IMR-90 (cell line): ENCODE data around the gene TUBA8. TPM values are rescaled to one million over a fixed set of nuclear protein-coding genes. Genes with fewer than 3 reads are reported as not detected.

Experiments used
- ATAC-seq: fragments of 200-7000 bp; cut with Tn5 transposase; 2 replicates; pipeline ENCODE4 v1.9.1; 2020; ENCODE audit warnings: low read depth, mild to moderate bottlenecking, moderate library complexity
- BruUV-seq: library from RNA; stranded (reverse); fragments of 400-500 nt; replicated peaks from 2 replicates; lab custom pipeline; 2021; lab: Mats Ljungman, UMichigan
- CTCF ChIA-PET: fragments of 300-600 bp; formaldehyde crosslinking; extraction: SDS; loops from one replicate; lab custom pipeline; 2021; ENCODE audit warnings: antibody characterized with exemption; lab: Yijun Ruan, JAX
- POLR2A ChIA-PET: fragments of 300-600 bp; sonication (Branson Sonifier 250); formaldehyde crosslinking; loops from one replicate; lab custom pipeline; 2022; ENCODE audit warnings: antibody characterized with exemption; ENCODE audit not compliant: unreplicated experiment; lab: Charles Lee
- DNase-seq: peaks from one replicate; pipeline ENCODE4 v3.0.0; 2013
- H2AFZ ChIP-seq: replicated peaks from 2 replicates; pipeline ENCODE3; 2013; ENCODE audit warnings: low read length, mild to moderate bottlenecking; ENCODE audit not compliant: poor library complexity
- H2AK5ac ChIP-seq: 2 replicates; pipeline ENCODE4 v1.6.1; 2013; ENCODE audit warnings: low read depth, low read length, inconsistent platforms
- H2AK9ac ChIP-seq: replicated peaks from 2 replicates; pipeline ENCODE3; 2013; ENCODE audit warnings: mild to moderate bottlenecking, low read depth, low read length, moderate library complexity; ENCODE audit not compliant: poor library complexity
- H2BK120ac ChIP-seq: 2 replicates; pipeline ENCODE4 v1.6.1; 2013; ENCODE audit warnings: low read depth, low read length, inconsistent platforms
- H2BK15ac ChIP-seq: 3 replicates; pipeline ENCODE4 v1.6.1; 2013; ENCODE audit warnings: low read depth, low read length, inconsistent platforms
- H2BK20ac ChIP-seq: 2 replicates; pipeline ENCODE4 v1.6.1; 2013; ENCODE audit warnings: low read depth, mild to moderate bottlenecking, inconsistent platforms, low read length, moderate library complexity
- H2BK5ac ChIP-seq: 2 replicates; pipeline ENCODE4 v1.6.1; 2013; ENCODE audit warnings: mild to moderate bottlenecking, low read depth, low read length, inconsistent platforms; ENCODE audit not compliant: poor library complexity, severe bottlenecking
- H3K14ac ChIP-seq: replicated peaks from 2 replicates; pipeline ENCODE4 v1.6.1; 2013; ENCODE audit warnings: low read depth, low read length, inconsistent platforms
- H3K18ac ChIP-seq: 2 replicates; pipeline ENCODE4 v1.6.1; 2013; ENCODE audit warnings: low read depth, low read length, control low read depth
- H3K23ac ChIP-seq: 2 replicates; pipeline ENCODE4 v1.6.1; 2013; ENCODE audit warnings: low read depth, low read length, inconsistent platforms
- H3K27ac ChIP-seq: 2 replicates; pipeline ENCODE4 v1.5.1; 2013; ENCODE audit warnings: mild to moderate bottlenecking, control low read depth, low read length; ENCODE audit not compliant: insufficient read depth
- H3K27me3 ChIP-seq: 2 replicates; pipeline ENCODE4 v1.6.1; 2013; ENCODE audit warnings: low read length; ENCODE audit not compliant: control insufficient read depth, insufficient read depth
- H3K36me3 ChIP-seq: 2 replicates; pipeline ENCODE4 v1.6.1; 2013; ENCODE audit warnings: low read length, mixed read lengths; ENCODE audit not compliant: control insufficient read depth, insufficient read depth
- H3K4ac ChIP-seq: 2 replicates; pipeline ENCODE4 v1.6.1; 2013; ENCODE audit warnings: low read depth, low read length, inconsistent platforms
- H3K4me1 ChIP-seq: 2 replicates; pipeline ENCODE4 v1.6.1; 2013; ENCODE audit warnings: low read length, mixed read lengths; ENCODE audit not compliant: control insufficient read depth, insufficient read depth
- H3K4me2 ChIP-seq: 2 replicates; pipeline ENCODE4 v1.6.1; 2013; ENCODE audit warnings: low read depth, mild to moderate bottlenecking, control low read depth, low read length, moderate library complexity
- H3K4me3 ChIP-seq: 2 replicates; pipeline ENCODE4 v1.5.1; 2013; ENCODE audit warnings: low read depth, mild to moderate bottlenecking, control low read depth, low read length, moderate library complexity; ENCODE audit not compliant: insufficient read depth
- H3K56ac ChIP-seq: 2 replicates; pipeline ENCODE4 v1.6.1; 2013; ENCODE audit warnings: low read length, inconsistent platforms; ENCODE audit not compliant: insufficient read depth; ENCODE audit errors: extremely low read depth
- H3K79me1 ChIP-seq, 2 experiments: 2 replicates each; pipeline ENCODE4 v1.6.1; 2013; ENCODE audit warnings: low read length in 2 of 2, inconsistent platforms in 1 of 2, low read depth in 1 of 2
- H3K9ac ChIP-seq: 2 replicates; pipeline ENCODE4 v1.6.1; 2013; ENCODE audit warnings: low read depth, low read length, control low read depth
- H3K9me1 ChIP-seq: 2 replicates; pipeline ENCODE4 v1.6.1; 2013; ENCODE audit warnings: low read length, inconsistent platforms; ENCODE audit not compliant: insufficient read depth
- H3K9me3 ChIP-seq: 2 replicates; pipeline ENCODE4 v1.6.1; 2013; ENCODE audit warnings: low read length; ENCODE audit not compliant: control insufficient read depth, insufficient read depth
- H4K20me1 ChIP-seq: 2 replicates; pipeline ENCODE4 v1.6.1; 2013; ENCODE audit warnings: low read length, inconsistent platforms; ENCODE audit not compliant: insufficient read depth
- H4K5ac ChIP-seq: 2 replicates; pipeline ENCODE4 v1.6.1; 2013; ENCODE audit warnings: mild to moderate bottlenecking, low read depth, low read length, control low read depth
- H4K8ac ChIP-seq, 2 experiments: 2 replicates each; pipeline ENCODE4 v1.6.1; 2013; ENCODE audit warnings: low read depth in 2 of 2, low read length in 2 of 2, control low read depth in 1 of 2, inconsistent platforms in 1 of 2
- H4K91ac ChIP-seq: 2 replicates; pipeline ENCODE4 v1.6.1; 2013; ENCODE audit warnings: low read depth, low read length, inconsistent platforms; ENCODE audit not compliant: insufficient read depth
- CHD1 ChIP-seq: IDR thresholded peaks from 2 replicates; pipeline ENCODE4 v1.6.1; 2012; ENCODE audit warnings: low read depth, low read length, improper control_type of control experiment
- MAFK ChIP-seq: IDR thresholded peaks from 2 replicates; pipeline ENCODE4 v1.6.1; 2012; ENCODE audit warnings: low read depth, low read length, improper control_type of control experiment
- MAZ ChIP-seq: IDR thresholded peaks from 2 replicates; pipeline ENCODE4 v1.6.1; 2012; ENCODE audit warnings: low read depth, mild to moderate bottlenecking, low read length, improper control_type of control experiment, moderate library complexity, borderline replicate concordance
- RCOR1 ChIP-seq: IDR thresholded peaks from 2 replicates; pipeline ENCODE4 v1.6.1; 2012; ENCODE audit warnings: mild to moderate bottlenecking, low read length, improper control_type of control experiment; ENCODE audit not compliant: insufficient replicate concordance
- USF2 ChIP-seq: fragments of 150-350 bp; IDR thresholded peaks from 2 replicates; pipeline ENCODE4 v1.6.1; 2017; ENCODE audit warnings: mild to moderate bottlenecking, antibody characterized with exemption, low read length, low read depth
- WGBS, 2 experiments: methylation state at CpG; one replicate each; pipeline versions ENCODE4 v1.1.5 to v1.1.7; 2013; ENCODE audit warnings: missing lambda C conversion rate in 2 of 2; ENCODE audit not compliant: insufficient read length in 1 of 2; ENCODE audit errors: extremely low coverage in 2 of 2; 5-methylcytosine and 5-hydroxymethylcytosine counted together
- dilution Hi-C: fragments of 300-500 bp; cut with HindIII; formaldehyde crosslinking; loops from one replicate; pipeline ENCODE4 v1.14.3; 2018; ENCODE audit warnings: low sequenced_read_pairs; ENCODE audit not compliant: unreplicated experiment
- in situ Hi-C: fragments of 300-500 bp; cut with MboI; formaldehyde crosslinking; loops from 3 replicates; pipeline ENCODE4 v1.14.3; 2019; ENCODE audit warnings: low sequenced_read_pairs, inconsistent platforms, mixed read lengths
- intact Hi-C: fragments of 100-400 bp; cut with micrococcal nuclease; formaldehyde crosslinking; loops from 2 replicates; pipeline ENCODE4 v1.10.0; 2022
- polyA plus RNA-seq, 3 experiments: library from polyadenylated mRNA; depleted of rRNA; stranded (reverse); fragments of >200 nt; gene quantifications; 2 replicates each; pipeline ENCODE4 v1.2.3, GENCODE V29; 2012; ENCODE audit warnings: low replicate concordance in 1 of 3
- total RNA-seq: library from RNA; depleted of rRNA; stranded (reverse); fragments of >200 nt; gene quantifications from 2 replicates; pipeline ENCODE4 v1.2.3, GENCODE V29; 2012

TUBA8 gene
- total and polyA plus RNA-seq, 2 of the 4 experiments (the other 2 are of a cell fraction): 1.4 to 2.2 TPM

DNA sequence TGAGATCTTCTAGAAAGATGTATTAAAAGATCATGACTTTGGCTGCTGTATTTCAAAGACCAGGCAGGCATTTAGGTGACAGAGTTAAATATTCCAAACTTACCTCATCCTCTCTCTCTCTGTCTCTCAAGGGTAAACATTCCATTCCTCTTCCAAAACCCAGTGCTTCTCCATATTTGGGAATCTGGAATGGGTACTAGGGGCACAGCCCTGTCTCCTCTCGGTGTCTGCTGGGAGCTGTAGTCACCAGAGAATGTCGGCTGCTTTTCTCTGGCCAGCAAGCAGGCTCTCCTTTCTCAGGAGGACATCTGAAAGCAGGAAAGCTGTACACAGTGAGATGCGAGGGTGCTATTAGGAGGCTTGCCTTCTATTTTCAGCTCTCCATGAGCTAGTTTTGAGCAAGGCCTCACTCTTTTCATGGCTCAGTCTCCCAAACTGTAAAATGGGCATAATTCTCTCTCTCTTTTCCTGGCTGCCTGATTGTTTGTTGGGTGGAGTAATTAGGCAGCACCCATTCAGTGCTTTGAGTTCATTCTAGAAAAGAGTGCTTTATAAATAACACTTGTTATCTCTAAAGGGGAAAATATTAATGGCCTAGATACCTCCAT lies 42.1 kb upstream of the TUBA8 start:
- peak overlapping the region; percentile 36 for H3K56ac ChIP-seq
- no peaks in the 10 kb centered on the region for H3K79me1 ChIP-seq
- no peaks in the 10 kb centered on the region for H3K9me3 ChIP-seq
- H4K91ac ChIP-seq: peak overlapping the region; percentile 87
- dilution Hi-C loops: no loop called here
- H3K36me3 ChIP-seq: no peaks in the 10 kb centered on the region
- no CpG with 5 or more reads among the region's 3 CpGs for WGBS, 2 experiments
- H3K27me3 ChIP-seq: no peaks in the 10 kb centered on the region
- no peak overlapping the region for H2BK5ac ChIP-seq
- intact Hi-C loops: no loop called here
- H4K8ac ChIP-seq: peak overlapping the region; percentile 81 to 94
- peak overlapping the region; percentile 80 for H3K14ac ChIP-seq
- peak overlapping the region; percentile 11 for H2AK9ac ChIP-seq
- H4K5ac ChIP-seq: peak overlapping the region; percentile 37; the same call in 1 of the 2 replicates
- peak overlapping the region; percentile 60 for H2BK20ac ChIP-seq
- ChIA-PET POLR2A (no interaction called here), CTCF (interaction anchor here (1.7 kb wide), 1 partner anchor 158 kb away, joined by 4 read pairs; no protein-coding TSS in a partner anchor)
- no peak overlapping the region for H3K4me3 ChIP-seq
- H3K9ac ChIP-seq: peak overlapping the region; percentile 49; the same call in 1 of the 2 replicates
- peak overlapping the region; percentile 69 for H2BK120ac ChIP-seq
- TF ChIP-seq CHD1: no peak
- TF ChIP-seq RCOR1: peak; percentile 35
- no peak for TF ChIP-seq USF2
- TF ChIP-seq MAZ: no peak
- no peak for TF ChIP-seq MAFK
- no peaks in the 10 kb centered on the region for H4K20me1 ChIP-seq
- H3K9me1 ChIP-seq: peaks cover 6% of the 10 kb centered on the region; the same call in 1 of the 2 replicates
- H2AK5ac ChIP-seq: peak overlapping the region; percentile 51
- H2BK15ac ChIP-seq: peak overlapping the region; percentile 78; the same call in 2 of the 3 replicates
- peaks cover 4% of the 10 kb centered on the region for H3K4me1 ChIP-seq
- H3K18ac ChIP-seq: peak overlapping the region; percentile 50
- peak overlapping the region; percentile 81; the same call in 1 of the 2 replicates for H3K23ac ChIP-seq
- 0 out of 2 replicates have a peak overlapping the region, but pooled peaks have one; percentile 21 for H3K27ac ChIP-seq
- no peak overlapping the region for H3K4me2 ChIP-seq
- ATAC-seq: peak; percentile 89
- peak overlapping the region; percentile 78 for H2AFZ ChIP-seq
- no TSS peak for BruUV-seq
- H3K4ac ChIP-seq: peak overlapping the region; percentile 69
- DNase-seq: peak; percentile 44
- in situ Hi-C loops: loop anchor here (5.0 to 25.0 kb wide), 3 partner anchors 76 to 506 kb away; partner anchors contain the start of gene SLC25A18
